Measurements from ENCODE around the gene BTN2A1. TPM values are rescaled to one million over a fixed set of nuclear protein-coding genes. Genes with fewer than 3 reads are reported as not detected.

The BTN2A1 gene
- total RNA-seq, 1 experiment from 2014 or later, result 11.2 TPM

DNA sequence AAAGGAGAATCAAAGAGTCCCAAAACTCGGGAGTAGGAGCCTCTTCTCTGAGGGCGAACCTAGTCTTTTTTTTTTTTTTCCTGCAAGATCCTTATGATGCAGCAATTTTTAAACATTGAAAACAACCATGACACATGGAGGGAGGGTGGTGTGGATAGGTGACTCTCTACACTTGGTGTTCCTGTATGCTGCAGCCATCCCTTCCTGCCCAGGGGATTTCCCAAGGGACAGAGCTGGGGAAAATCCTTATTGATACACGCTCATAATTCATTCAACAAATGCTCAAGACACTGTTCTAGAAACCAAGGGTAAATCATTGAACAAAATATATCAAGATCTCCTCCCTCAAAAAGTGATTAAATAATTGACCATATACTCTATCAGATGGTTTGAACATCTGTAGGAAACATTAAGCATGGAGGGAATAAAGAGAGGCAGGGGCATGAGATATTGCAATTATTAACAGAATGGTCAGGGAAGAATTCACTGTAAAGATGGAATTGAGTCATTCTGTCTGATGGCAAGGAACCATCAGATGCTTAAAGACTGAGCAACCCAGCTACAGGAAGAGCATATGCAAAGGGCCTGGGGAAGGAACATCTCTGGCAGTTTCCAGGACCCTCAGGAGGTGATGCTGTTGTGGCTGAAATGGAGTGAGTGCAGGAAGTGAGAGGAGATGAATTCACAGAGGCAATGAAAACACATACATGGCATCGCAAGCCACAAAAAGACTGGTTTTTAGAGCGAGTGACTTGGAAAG, 30.9 kb upstream of the BTN2A1 start:
- Histone ChIP-seq H3K79me2 (ENCODE audit: insufficient read depth, low read length) (no peaks in the 10 kb centered on the region), H3K9ac (ENCODE audit: low read length) (no peak overlapping the region), H2AFZ (ENCODE audit: low read depth, low read length, poor library complexity, severe bottlenecking) (no peak overlapping the region), H3K4me2 (ENCODE audit: low read length) (no peak overlapping the region), H3K27me3 (ENCODE audit: insufficient read depth, low read length) (no peaks in the 10 kb centered on the region), H3K36me3 (ENCODE audit: control insufficient read depth in 1 of 2, insufficient read depth in 2 of 2, low read length in 2 of 2) (peaks cover 0 to 4% of the 10 kb centered on the region in 2 experiments; a peak in 2 of 4 replicates), H3K9me2 (ENCODE audit: insufficient read depth) (no peaks in the 10 kb centered on the region), H3K9me3 (ENCODE audit: control insufficient read depth in 1 of 2, insufficient read depth in 1 of 2, low read depth in 1 of 2, low read length in 2 of 2) (no peaks in the 10 kb centered on the region), H4K20me1 (ENCODE audit: insufficient read depth) (no peaks in the 10 kb centered on the region), H3K4me3 (replicated peaks in 1 of 2; ENCODE audit: low read depth in 1 of 2, low read length in 2 of 2) (no peak overlapping the region), H3K4me1 (ENCODE audit: control insufficient read depth in 1 of 2, insufficient read depth in 2 of 2, low read length in 2 of 2) (0 out of 4 replicates have a peak, but pooled peaks cover 0 to 4% of the 10 kb centered on the region in 2 experiments), H3K27ac (ENCODE audit: low read depth, low read length) (no peak overlapping the region)
- ChIA-PET RAD21 (ENCODE audit: low non-redundant PET in 1 of 2, low total read pairs in 2 of 2, uncharacterized antibody in 2 of 2, unreplicated experiment in 2 of 2) (no interaction called here), POLR2A (no interaction called here), CTCF (no interaction called here)
- intact Hi-C loops (cut with micrococcal nuclease), result no loop called here
- DNase-seq (ENCODE audit: low read depth, low spot score) (no peak), ATAC-seq (no peak)
- no TSS peak for BruUV-seq (replicated peaks)
- TF ChIP-seq ZNF274 (IDR thresholded peaks at IDR 0.05; ENCODE audit: low read depth, low read length), result no peak
- no peak for TF ChIP-seq EZH2 (IDR thresholded peaks at IDR 0.05)
- TF ChIP-seq, protein P1, sequence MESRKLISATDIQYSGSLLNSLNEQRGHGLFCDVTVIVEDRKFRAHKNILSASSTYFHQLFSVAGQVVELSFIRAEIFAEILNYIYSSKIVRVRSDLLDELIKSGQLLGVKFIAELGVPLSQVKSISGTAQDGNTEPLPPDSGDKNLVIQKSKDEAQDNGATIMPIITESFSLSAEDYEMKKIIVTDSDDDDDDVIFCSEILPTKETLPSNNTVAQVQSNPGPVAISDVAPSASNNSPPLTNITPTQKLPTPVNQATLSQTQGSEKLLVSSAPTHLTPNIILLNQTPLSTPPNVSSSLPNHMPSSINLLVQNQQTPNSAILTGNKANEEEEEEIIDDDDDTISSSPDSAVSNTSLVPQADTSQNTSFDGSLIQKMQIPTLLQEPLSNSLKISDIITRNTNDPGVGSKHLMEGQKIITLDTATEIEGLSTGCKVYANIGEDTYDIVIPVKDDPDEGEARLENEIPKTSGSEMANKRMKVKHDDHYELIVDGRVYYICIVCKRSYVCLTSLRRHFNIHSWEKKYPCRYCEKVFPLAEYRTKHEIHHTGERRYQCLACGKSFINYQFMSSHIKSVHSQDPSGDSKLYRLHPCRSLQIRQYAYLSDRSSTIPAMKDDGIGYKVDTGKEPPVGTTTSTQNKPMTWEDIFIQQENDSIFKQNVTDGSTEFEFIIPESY (IDR thresholded peaks at IDR 0.05; ENCODE audit: extremely low read depth, insufficient replicate concordance, low read length), result no peak
- TF ChIP-seq YY1 (IDR thresholded peaks at IDR 0.05; ENCODE audit: extremely low read depth, insufficient replicate concordance, low read depth, low read length), result no peak

DNA sequence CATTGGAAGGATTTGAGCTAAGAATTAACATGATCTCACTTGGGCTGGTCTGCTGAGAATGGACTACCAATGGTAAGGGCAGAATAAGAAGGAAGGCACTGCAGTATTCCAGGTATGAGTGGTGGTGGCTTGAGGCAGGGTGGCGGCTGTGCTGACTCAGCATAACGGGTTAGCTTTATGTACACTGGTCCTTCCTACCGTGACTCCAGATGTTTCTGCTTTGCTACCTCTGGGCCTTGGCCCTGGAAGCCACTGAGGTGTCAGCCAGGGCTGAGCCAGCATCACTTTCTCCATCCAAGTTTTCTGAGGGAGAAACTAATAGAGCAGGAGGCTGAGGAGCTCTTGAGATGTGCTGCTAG, 30.3 kb upstream of the BTN2A1 start:
- H3K4me3 ChIP-seq (replicated peaks in 1 of 2; ENCODE audit: low read depth in 1 of 2, low read length in 2 of 2), result no peak overlapping the region
- ATAC-seq, result no peak

More for the DNA sequence above, 30.3 kb upstream of the BTN2A1 start:
- no peaks in the 10 kb centered on the region for H3K9me2 ChIP-seq (ENCODE audit: insufficient read depth)
- RAD21 ChIA-PET (ENCODE audit: low non-redundant PET in 1 of 2, low total read pairs in 2 of 2, uncharacterized antibody in 2 of 2, unreplicated experiment in 2 of 2), result no interaction called here
- no peak overlapping the region for H2AFZ ChIP-seq (ENCODE audit: low read depth, low read length, poor library complexity, severe bottlenecking)
- 0 out of 4 replicates have a peak, but pooled peaks cover 0 to under 1% of the 10 kb centered on the region in 2 experiments for H3K4me1 ChIP-seq (ENCODE audit: control insufficient read depth in 1 of 2, insufficient read depth in 2 of 2, low read length in 2 of 2)
- no peak overlapping the region for H3K4me2 ChIP-seq (ENCODE audit: low read length)
- DNase-seq (ENCODE audit: low read depth, low spot score), result no peak
- BruUV-seq (replicated peaks), result no TSS peak
- H4K20me1 ChIP-seq (ENCODE audit: insufficient read depth), result no peaks in the 10 kb centered on the region
- no peaks in the 10 kb centered on the region for H3K27me3 ChIP-seq (ENCODE audit: insufficient read depth, low read length)
- POLR2A ChIA-PET, result no interaction called here
- no peak overlapping the region for H3K9ac ChIP-seq (ENCODE audit: low read length)
- no peak overlapping the region for H3K27ac ChIP-seq (ENCODE audit: low read depth, low read length)
- TF ChIP-seq SIN3A (IDR thresholded peaks at IDR 0.05; ENCODE audit: low read depth) (no peak), SRF (IDR thresholded peaks at IDR 0.05; ENCODE audit: low read depth) (no peak), SP1 (IDR thresholded peaks at IDR 0.05; ENCODE audit: low read depth) (no peak), CEBPB (IDR thresholded peaks at IDR 0.05; ENCODE audit: low read depth) (no peak), POLR2A (IDR thresholded peaks at IDR 0.05; ENCODE audit: borderline replicate concordance, extremely low read depth, insufficient read depth, insufficient read length) (no peak)
- TF ChIP-seq, protein P2, sequence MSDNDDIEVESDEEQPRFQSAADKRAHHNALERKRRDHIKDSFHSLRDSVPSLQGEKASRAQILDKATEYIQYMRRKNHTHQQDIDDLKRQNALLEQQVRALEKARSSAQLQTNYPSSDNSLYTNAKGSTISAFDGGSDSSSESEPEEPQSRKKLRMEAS (IDR thresholded peaks at IDR 0.05), result no peak
- TF ChIP-seq, protein P3, sequence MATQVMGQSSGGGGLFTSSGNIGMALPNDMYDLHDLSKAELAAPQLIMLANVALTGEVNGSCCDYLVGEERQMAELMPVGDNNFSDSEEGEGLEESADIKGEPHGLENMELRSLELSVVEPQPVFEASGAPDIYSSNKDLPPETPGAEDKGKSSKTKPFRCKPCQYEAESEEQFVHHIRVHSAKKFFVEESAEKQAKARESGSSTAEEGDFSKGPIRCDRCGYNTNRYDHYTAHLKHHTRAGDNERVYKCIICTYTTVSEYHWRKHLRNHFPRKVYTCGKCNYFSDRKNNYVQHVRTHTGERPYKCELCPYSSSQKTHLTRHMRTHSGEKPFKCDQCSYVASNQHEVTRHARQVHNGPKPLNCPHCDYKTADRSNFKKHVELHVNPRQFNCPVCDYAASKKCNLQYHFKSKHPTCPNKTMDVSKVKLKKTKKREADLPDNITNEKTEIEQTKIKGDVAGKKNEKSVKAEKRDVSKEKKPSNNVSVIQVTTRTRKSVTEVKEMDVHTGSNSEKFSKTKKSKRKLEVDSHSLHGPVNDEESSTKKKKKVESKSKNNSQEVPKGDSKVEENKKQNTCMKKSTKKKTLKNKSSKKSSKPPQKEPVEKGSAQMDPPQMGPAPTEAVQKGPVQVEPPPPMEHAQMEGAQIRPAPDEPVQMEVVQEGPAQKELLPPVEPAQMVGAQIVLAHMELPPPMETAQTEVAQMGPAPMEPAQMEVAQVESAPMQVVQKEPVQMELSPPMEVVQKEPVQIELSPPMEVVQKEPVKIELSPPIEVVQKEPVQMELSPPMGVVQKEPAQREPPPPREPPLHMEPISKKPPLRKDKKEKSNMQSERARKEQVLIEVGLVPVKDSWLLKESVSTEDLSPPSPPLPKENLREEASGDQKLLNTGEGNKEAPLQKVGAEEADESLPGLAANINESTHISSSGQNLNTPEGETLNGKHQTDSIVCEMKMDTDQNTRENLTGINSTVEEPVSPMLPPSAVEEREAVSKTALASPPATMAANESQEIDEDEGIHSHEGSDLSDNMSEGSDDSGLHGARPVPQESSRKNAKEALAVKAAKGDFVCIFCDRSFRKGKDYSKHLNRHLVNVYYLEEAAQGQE (IDR thresholded peaks at IDR 0.05; ENCODE audit: low read depth), result no peak
- TF ChIP-seq, protein P1 (IDR thresholded peaks at IDR 0.05; ENCODE audit: extremely low read depth, insufficient replicate concordance, low read length), result no peak
- CTCF ChIA-PET, result no interaction called here
- no peaks in the 10 kb centered on the region for H3K9me3 ChIP-seq (ENCODE audit: control insufficient read depth in 1 of 2, insufficient read depth in 1 of 2, low read depth in 1 of 2, low read length in 2 of 2)
- peaks cover 0 to 4% of the 10 kb centered on the region in 2 experiments; a peak in 2 of 4 replicates for H3K36me3 ChIP-seq (ENCODE audit: control insufficient read depth in 1 of 2, insufficient read depth in 2 of 2, low read length in 2 of 2)
- intact Hi-C loops (cut with micrococcal nuclease), result no loop called here
- H3K79me2 ChIP-seq (ENCODE audit: insufficient read depth, low read length), result no peaks in the 10 kb centered on the region
